GM19468 (cell line): ENCODE data around the gene FKBP1B.
"Not testable (repeated sequence)": the region's sequence is repeated elsewhere in the genome, so short reads cannot be mapped to it uniquely, and the experiment has no call there.

Experiments
- ATAC-seq: cut with Tn5 transposase; IDR thresholded peaks from one replicate; pipeline ENCODE4 v1.9.1; 2021; ENCODE audit warnings: mild to moderate bottlenecking, moderate library complexity, moderate number of reproducible peaks; ENCODE audit not compliant: unreplicated experiment; ENCODE audit errors: extremely low read depth

Gene FKBP1B

GRCh38 chr2:24021122-24021998, 28.2 kb upstream of the FKBP1B start:
- no peak for ATAC-seq

DNA sequence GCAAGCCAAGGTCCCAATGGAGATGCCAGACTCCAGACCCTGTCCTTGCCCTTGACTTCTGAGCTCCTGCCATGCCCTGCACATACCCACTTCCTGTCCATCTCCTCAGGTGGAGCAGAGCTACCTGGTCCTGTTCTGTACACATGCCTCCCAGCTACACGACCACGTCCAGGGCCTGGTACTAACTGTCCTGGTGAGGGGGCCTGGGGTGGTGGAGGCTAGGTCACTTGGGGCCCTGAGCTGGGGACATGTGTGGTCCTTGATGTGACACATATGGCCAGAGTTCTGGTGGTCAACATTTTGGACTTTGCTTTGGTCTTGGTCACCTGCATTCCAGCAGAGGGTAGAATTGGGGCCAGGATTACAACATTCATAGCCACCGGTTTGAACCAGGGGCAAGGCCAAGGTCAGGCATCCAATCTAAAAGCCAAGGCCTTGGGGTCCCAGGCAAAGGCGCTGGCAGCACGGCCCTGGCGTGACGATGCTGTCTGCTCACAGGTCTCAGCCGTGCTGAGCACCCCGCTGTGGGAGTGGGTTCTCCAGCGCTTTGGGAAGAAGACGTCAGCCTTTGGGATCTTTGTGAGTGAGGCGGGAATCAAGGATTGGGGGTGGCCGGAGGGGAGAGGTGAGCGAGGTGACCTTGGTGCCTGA, 27.1 kb upstream of the FKBP1B start:
- ATAC-seq = no peak

GRCh38 chr2:24022975-24023575, 26.5 kb upstream of the FKBP1B start:
- ATAC-seq = no peak

DNA sequence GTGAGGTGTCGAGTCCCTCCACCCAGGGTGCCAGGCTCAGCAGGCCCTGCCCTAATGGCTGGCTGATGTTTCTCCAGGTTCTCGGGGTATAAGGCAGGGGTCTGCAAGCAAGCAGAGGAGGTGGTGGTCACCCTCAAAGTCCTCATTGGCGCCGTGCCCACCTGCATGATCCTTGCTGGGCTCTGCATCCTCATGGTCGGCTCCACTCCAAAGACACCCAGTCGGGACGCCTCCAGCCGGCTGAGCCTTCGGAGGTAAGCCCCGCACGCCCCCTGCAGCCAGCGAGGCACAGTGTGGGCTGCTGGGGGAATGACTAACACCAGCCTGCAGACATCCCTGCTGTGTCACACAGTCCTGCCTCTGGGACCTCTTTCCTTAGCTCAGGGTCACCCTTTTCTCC, 25.5 kb upstream of the FKBP1B start:
- ATAC-seq = no peak

DNA sequence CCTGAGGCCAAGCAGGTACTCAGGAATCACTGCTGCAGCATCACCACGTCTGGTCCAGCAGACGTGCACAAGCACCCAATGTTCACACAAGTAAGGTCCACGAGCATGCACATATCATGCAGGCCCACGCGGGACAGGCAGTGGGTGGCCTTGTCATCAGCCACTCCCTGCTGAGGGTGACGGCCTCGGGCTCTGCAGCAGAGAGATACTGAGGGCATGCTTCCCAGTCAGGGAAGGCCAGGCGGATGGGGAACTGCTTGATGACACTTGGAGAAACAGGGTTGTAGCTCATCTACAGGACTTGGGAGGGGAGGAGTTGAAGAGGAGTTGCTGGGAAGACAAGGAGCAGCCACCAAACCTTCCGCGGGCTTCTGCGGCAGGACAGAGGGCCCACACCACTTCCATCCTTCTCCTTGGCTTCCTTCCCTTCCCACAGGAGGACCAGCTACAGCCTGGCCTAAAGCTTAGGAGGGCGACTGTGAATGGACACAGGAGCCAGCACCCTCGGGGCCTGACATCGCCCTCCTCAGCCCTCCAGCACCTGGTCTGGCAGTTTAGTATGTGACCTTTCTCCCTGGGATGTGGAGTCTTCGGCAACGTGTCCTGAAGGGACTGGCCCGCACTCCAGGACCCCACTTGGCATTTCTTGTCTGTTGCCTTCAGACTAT, 24.4 kb upstream of the FKBP1B start:
- no peak for ATAC-seq

- no peak for ATAC-seq
Measured at GRCh38 chr2:24026233-24026632, 23.3 kb upstream of the FKBP1B start.

GRCh38 chr2:24038786-24039499, 10.6 kb upstream of the FKBP1B start:
- ATAC-seq = no peak

DNA sequence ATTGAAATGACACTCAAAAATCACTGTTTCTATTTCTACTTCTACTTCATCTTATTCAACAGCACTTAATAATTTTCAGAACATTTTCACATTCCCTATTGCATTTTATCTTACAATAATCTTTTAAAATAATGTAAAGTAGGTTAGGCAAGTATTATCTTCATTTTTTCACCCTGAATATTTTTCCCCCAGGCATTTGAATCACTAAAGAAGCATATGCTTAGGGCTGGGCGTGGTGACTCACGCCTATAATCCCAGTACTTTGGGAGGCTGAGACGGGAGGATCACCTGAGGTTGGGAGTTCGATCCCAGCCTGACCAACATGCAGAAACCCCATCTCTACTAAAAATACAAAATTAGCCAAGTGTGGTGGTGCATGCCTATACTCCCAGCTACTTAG, 9.0 kb upstream of the FKBP1B start:
- ATAC-seq = no peak

DNA sequence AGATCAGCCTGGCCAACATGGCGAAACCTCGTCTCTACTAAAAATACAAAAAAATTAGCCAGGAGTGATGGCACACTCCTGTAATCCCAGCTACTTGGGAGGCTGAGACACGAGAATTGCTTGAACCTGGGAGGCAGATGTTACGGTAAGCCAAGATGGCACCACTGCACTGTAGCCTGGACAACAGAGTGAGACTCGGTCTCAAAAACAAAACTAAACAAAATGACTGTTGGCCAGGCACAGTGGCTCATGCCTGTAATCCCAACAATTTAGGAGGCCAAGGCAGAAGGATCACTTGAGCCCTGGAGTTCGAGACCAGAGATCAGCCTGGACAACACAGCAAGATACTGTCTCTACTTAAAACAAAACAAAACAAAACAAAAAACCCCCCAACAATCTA, 6.4 kb upstream of the FKBP1B start:
- not testable (repeated sequence) for ATAC-seq

- no peak for ATAC-seq
Measured at GRCh38 chr2:24045511-24046508, 3.7 kb upstream of the FKBP1B start.

DNA sequence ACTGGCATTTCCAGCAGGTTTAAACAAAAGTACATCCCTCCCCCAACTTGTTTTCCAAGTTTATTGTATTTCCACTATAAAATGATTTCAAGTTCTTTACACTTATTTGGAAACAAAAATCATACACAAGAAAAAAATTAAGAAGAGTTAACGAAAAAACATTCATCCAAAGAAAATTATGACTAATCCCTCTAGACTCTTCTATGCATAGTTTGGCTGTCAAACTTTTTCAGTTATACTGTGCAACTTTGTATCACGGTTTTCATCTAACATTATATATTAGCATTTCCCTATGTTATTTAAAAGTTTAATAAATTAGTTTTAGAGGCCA, 3.0 kb upstream of the FKBP1B start:
- no peak for ATAC-seq

- ATAC-seq = peak; percentile 92
Measured at GRCh38 chr2:24046930-24047702, 2.4 kb upstream of the FKBP1B start, which contains the start of gene WDCP. WDCP (minus strand) TSS chr2:24047391; CDS start chr2:24039494, 7,897 bp downstream.

DNA sequence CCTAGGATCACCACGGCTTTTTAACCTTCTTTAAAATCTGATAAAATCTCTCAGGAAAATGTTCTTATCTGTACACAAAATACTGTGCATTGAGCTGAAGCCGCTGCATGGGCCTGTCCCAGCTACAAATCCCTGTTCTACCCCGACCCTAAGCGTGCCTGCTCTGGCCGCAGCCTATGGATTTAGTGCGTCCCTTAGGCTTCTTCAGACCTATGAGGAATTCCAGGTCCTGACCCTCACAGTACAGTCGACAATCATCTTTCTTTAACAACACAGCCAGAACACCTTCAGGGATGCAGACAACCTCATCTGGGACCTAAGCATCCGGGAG, 1.9 kb upstream of the FKBP1B start:
- ATAC-seq = no peak

DNA sequence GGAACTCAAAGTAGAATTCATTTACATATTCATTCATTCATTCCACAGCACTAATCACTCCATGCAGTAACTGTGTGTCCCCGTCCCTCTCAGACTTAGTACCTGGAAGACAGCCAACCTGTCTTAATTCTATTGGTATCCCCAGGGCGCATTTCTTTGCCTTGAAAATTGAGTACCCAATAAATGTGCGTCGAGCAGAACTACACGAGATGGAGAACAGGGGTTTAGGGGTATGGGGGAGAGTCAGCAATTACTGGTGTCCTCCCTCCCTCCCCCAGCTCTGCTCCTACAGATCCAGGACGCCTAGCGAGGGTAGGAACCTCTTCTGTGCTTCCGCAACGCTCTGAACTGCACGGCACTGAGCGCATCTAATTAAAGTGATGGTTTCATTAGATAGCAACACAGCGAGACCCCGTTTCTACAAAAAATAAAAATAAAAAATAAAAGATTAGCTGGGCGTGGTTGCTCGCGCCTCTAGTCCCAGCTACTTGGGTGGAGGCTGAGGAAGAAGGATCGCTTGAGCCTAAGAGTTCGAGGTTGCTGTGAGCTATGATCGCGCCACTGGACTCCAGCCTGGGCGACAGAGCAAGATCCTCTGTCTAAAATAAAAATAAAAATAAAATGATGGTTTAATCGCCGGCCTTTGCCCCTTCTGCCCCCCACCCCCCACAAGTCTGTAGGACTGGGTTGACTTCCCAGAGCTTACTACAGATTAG, 614 bp upstream of the FKBP1B start:
- ATAC-seq = no peak

- ATAC-seq = no peak
Measured at GRCh38 chr2:24050041-24050979, 769 bp downstream of the FKBP1B start.

DNA sequence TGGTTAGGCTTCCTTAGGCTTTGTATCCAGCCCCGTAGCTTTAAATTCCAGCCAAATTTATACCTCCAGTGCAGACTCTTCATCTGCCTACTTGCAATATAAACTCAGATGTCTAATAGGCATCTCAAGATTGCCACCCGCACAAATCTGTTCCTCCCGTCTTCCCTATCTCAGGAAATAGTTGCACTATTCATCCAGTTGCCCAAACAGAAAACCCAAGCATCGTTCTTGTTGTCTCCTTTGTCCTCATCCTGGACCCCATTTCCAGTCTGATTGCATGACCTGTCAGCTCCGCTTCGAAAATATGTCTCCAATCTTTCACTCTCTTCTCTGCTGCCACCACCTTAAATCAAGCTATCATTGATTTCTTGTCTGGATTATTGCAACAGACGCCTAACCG, 2.3 kb downstream of the FKBP1B start:
- no peak for ATAC-seq

GRCh38 chr2:24052951-24053350, 3.4 kb downstream of the FKBP1B start:
- no peak for ATAC-seq
